Epithelial cell of esophagus (primary cell): Measurements from ENCODE around the gene RRP12.
A peak's percentile ranks its signal among the peaks of the same experiment; 100 is the strongest.

Experiments used
- DNase-seq: peaks from one replicate; pipeline ENCODE4 v3.0.0; 2010; ENCODE audit warnings: low read depth
- H3K4me3 ChIP-seq: 2 replicates; pipeline ENCODE4 v1.5.1; 2011; ENCODE audit warnings: mild to moderate bottlenecking, low read length, control low read depth
- TF ChIP-seq, protein P1 (sequence below): IDR thresholded peaks from 2 replicates; pipeline ENCODE4 v1.5.1; 2011; ENCODE audit warnings: low read depth, mild to moderate bottlenecking, low read length, control low read depth, inconsistent platforms; ENCODE audit not compliant: insufficient read depth; ENCODE audit errors: missing control alignments

Gene RRP12

DNA sequence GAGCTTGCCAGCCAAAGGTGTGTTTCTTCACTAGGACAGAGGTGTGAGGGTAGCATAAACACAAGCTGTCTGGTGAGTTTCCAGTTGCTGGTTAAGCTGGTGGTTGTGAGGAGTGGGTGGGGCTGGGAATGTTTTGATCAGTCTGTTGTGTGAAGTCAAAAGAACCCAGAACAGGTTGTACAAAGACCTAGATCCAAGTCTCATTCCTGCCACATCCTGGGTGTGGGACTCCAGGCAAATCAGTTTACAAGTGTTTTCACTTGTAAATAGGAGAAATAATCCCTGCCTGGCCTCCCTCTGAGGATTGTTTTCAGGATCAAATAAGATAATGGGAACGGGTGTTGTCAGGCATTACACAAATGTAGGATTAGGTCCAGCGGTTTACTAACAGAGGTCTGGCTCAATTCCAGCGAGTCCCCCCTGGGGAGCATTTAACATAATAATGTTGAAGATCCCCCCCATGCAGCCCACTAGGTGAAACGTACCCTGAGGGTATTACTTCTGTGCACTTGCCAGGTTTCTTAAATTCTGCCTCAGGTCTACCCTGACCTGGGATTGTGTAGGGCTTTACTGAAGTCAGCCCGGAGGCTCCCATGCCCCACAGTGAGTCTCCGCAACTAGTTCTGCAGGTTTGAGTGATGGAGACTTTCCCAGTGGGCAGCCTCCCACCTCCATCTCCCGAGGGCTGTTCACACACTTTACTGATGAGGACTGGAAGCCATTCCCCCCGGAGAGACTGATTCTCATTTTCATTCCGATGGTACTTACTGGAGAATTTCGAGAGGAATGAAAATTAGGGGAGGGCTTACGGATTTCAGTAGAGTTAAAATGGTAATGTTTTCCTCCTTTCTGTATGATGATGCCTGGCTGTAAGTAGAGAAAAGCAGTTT lies 64.0 kb downstream of the RRP12 start:
- TF ChIP-seq, protein P1, sequence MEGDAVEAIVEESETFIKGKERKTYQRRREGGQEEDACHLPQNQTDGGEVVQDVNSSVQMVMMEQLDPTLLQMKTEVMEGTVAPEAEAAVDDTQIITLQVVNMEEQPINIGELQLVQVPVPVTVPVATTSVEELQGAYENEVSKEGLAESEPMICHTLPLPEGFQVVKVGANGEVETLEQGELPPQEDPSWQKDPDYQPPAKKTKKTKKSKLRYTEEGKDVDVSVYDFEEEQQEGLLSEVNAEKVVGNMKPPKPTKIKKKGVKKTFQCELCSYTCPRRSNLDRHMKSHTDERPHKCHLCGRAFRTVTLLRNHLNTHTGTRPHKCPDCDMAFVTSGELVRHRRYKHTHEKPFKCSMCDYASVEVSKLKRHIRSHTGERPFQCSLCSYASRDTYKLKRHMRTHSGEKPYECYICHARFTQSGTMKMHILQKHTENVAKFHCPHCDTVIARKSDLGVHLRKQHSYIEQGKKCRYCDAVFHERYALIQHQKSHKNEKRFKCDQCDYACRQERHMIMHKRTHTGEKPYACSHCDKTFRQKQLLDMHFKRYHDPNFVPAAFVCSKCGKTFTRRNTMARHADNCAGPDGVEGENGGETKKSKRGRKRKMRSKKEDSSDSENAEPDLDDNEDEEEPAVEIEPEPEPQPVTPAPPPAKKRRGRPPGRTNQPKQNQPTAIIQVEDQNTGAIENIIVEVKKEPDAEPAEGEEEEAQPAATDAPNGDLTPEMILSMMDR = no peak
- DNase-seq = peak; percentile 89
- no peak overlapping the region for H3K4me3 ChIP-seq

DNA sequence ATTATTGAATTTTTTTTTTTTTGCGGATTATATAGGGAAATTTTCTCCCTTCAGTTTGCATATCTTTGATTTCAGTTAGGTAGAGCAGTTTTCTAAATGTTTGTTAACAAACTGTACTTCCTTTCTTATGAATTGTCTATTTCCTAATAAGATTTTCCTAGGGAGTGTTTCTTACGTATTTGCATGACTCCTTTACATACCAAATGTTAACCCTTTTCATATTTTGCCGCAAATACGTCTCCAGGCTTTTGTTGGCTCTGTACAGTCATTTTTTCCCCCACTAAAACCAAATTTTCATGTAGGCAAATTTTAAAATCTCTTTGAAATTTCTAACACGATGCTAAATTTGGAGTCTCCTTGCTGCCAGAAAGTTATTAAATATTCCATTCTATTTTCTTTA lies 64.7 kb downstream of the RRP12 start:
- H3K4me3 ChIP-seq = no peak overlapping the region
- TF ChIP-seq, protein P1 = no peak
- peak; percentile 25 for DNase-seq

DNA sequence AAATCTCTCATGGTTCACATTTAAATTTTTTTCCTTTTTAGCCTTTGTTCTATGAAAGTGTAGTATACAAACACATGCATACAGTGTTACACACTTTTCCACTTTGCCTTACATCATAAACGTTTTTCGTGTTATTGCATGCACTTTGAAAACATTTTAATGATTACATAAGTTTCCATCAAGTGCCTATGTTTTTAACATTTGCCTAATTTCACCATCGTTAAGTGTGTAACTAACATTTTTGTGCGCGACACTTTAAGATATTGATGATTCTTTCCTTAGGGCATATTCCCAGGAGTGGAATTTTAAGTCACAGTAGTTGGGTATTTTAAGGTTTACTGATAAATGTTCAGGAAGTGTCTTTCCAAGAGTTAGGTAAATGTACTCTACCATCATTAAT lies 65.1 kb downstream of the RRP12 start:
- no peak overlapping the region for H3K4me3 ChIP-seq
- DNase-seq = no peak
- TF ChIP-seq, protein P1 = no peak

DNA sequence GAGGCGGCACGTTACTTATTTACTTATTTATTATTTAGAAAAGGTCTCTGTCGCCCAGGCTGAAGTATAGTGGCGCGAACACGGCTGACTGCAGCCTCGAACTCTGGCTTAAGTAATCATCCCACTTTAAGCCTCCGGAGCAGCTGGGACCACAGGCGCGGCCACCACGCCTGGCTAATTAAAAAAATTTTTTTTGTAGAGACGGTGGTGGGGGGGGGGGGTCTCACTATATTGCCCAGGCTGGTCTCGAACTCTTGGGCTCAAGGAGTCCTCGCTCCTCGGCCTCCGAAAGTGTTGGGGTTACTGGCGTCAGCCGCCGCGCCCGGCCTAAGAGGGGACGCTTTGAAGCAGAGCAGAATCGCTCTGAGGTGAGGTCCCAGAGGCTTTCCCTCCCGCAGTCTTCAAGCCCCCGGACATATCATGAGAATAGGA lies 65.9 kb downstream of the RRP12 start:
- DNase-seq = no peak
- TF ChIP-seq, protein P1 = no peak
- peak overlapping the region; percentile 87 for H3K4me3 ChIP-seq

DNA sequence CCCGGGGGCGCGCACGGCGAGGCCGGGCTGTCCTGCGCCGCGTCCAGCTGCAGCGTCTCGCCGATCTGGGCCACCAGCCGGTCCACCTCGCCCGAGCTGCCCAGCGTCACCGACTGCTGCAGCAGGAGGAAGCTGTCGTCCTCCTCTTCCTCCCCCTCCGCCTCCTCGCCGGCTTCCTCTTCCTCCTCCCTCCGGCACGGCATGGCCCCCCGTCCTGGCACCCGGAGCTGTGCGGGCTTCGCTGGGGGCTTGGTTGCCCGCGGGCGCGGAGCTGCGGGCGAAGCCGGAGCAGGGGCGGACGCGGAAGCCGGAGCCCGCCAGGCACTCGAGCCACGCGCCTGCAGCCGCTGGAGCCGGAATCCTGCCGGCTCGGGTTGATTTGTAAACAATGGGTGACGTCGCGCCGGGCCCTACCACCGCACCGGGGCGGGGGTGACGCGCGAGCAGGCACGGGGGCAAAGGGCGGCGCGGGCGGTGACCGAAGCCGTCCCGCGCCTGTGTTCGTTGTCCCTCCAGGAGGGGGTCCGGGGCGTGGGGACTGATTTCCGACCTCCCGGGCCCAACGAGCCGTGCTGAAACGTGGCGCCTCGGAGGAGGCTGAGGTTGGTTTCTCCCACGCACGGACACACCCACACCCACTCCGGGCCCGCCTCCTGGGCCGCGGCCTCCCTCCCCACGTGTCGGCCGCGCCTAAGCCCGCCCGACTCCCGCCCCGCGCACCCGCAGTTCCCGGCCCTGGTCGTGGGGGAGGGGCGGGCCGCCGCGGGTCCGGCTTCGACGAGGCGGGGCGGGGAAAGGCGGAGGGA lies 66.6 kb downstream of the RRP12 start, which contains the start of gene FRAT2:
FRAT2 (minus strand) TSS at position 360 of the 806 bp plus-strand sequence; CDS start at position 203, 157 bp downstream.
- TF ChIP-seq, protein P1 = no peak
- peak within 1 kb of the TSS; percentile 87 for H3K4me3 ChIP-seq
- peak; percentile 94 for DNase-seq

DNA sequence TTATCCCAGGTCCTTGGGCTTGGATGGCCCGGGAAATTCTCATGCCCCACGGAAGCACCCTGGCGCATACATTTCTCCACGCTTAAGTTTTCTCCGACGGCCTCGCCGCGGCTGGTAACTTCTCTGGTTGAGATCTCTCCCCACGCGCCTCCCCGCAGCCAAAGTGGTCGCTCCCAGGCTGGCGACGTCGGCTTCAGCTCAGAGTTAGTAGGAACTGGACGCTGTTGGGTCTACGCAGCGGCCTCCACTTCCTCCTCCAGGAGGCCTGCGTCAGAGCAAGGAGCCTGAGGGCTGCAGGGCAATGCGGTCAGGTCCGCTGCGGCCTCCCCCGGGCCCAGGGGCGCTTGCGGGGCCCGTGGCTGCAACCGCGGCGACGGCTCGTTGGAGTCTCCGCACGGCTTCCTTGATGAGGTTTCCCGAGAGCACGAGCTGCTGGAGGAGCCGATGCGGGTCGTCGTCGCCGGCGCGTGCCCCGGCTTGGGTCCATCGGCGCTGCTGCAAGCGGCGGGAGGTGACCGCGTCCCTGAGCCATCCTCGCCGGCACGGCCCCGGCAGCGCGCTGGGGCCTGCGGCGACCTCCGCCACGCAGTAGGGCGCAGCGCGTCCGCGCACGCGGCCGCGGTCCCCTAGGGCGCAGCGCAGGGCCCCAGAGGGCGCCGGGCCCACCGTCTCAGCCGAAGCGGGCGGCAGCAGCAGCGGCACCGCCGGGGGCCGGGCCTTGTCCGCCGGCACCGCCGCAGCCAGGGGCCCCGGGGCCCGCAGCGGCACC lies 67.4 kb downstream of the RRP12 start:
- peak; percentile 54 for DNase-seq
- H3K4me3 ChIP-seq = peak overlapping the region; percentile 87
- TF ChIP-seq, protein P1 = no peak
